Thymus (tissue), 14 donors: ENCODE data around the gene GJA3. TPM values are rescaled to one million over a fixed set of nuclear protein-coding genes. Genes with fewer than 3 reads are reported as not detected.

Experiments used
- DNase-seq, 9 donors: peaks; one replicate each; pipeline ENCODE4 v3.0.0-alpha.2; 2013; ENCODE audit warnings: low spot score in 9 of 9, low read depth in 6 of 9, missing footprints in 1 of 9
- H3K27ac ChIP-seq, 2 donors: one replicate each; pipeline ENCODE4 v1.5.1; 2013; ENCODE audit warnings: control low read depth in 1 of 2, low read depth in 1 of 2, low read length in 1 of 2, mild to moderate bottlenecking in 1 of 2, moderate library complexity in 1 of 2
- H3K27me3 ChIP-seq, 2 donors: one replicate each; pipeline ENCODE4 v1.5.1; 2013; ENCODE audit warnings: low read length in 1 of 2; ENCODE audit not compliant: control insufficient read depth in 2 of 2, insufficient read depth in 1 of 2
- H3K36me3 ChIP-seq, 2 donors: one replicate each; pipeline ENCODE4 v1.5.1; 2013; ENCODE audit warnings: low read length in 1 of 2, mild to moderate bottlenecking in 1 of 2, moderate library complexity in 1 of 2; ENCODE audit not compliant: control insufficient read depth in 2 of 2, insufficient read depth in 2 of 2
- H3K4me1 ChIP-seq, 2 donors: one replicate each; pipeline ENCODE4 v1.5.1; 2013; ENCODE audit warnings: low read length in 2 of 2; ENCODE audit not compliant: control insufficient read depth in 2 of 2, insufficient read depth in 2 of 2
- H3K4me3 ChIP-seq, 2 donors: one replicate each; pipeline ENCODE4 v1.5.1; 2013; ENCODE audit warnings: low read length in 2 of 2, control low read depth in 1 of 2, mild to moderate bottlenecking in 1 of 2
- H3K9me3 ChIP-seq, 2 donors: one replicate each; pipeline ENCODE4 v1.5.1; 2013; ENCODE audit warnings: low read length in 1 of 2, mild to moderate bottlenecking in 1 of 2; ENCODE audit not compliant: control insufficient read depth in 2 of 2, insufficient read depth in 1 of 2
- WGBS: extraction: QIAGEN DNeasy Blood & Tissue Kit; methylation state at CpG from one replicate; pipeline ENCODE4 v1.1.7; 2013; 5-methylcytosine and 5-hydroxymethylcytosine counted together
- long read RNA-seq, 10 donors: transcript quantifications; one replicate each; lab custom pipeline, GENCODE V29; 2026
- polyA plus RNA-seq: library from polyadenylated mRNA; stranded (reverse); fragments of 200-250 nt; gene quantifications from one replicate; pipeline ENCODE4 v1.2.3, GENCODE V29; 2013
- total RNA-seq: library from RNA; stranded (reverse); fragments of 120-200 nt; gene quantifications from one replicate; pipeline ENCODE4 v1.2.4, GENCODE V29; 2013
- donor health status: healthy.

GJA3 gene
- total RNA-seq (under 0.01 TPM), polyA plus RNA-seq (0.14 TPM)
- long read RNA-seq, donor 1, result 0 reads
- long read RNA-seq, donor 2, result 0 reads
- long read RNA-seq, donor 3, result 0 reads
- long read RNA-seq, donor 4, result 0 reads
- long read RNA-seq, donor 5, full-length matches to known transcripts, result 2 of 2 reads
- long read RNA-seq, donor 5, partial matches to known transcripts, result 0 of 2 reads
- long read RNA-seq, donor 5, other reads (novel, unspliced or antisense), result 0 of 2 reads
- long read RNA-seq, donor 6, result 0 reads
- long read RNA-seq, donor 7, result 0 reads
- long read RNA-seq, donor 8, result 0 reads
- long read RNA-seq, donor 9, result 0 reads
- long read RNA-seq, donor 10, result 0 reads

DNA sequence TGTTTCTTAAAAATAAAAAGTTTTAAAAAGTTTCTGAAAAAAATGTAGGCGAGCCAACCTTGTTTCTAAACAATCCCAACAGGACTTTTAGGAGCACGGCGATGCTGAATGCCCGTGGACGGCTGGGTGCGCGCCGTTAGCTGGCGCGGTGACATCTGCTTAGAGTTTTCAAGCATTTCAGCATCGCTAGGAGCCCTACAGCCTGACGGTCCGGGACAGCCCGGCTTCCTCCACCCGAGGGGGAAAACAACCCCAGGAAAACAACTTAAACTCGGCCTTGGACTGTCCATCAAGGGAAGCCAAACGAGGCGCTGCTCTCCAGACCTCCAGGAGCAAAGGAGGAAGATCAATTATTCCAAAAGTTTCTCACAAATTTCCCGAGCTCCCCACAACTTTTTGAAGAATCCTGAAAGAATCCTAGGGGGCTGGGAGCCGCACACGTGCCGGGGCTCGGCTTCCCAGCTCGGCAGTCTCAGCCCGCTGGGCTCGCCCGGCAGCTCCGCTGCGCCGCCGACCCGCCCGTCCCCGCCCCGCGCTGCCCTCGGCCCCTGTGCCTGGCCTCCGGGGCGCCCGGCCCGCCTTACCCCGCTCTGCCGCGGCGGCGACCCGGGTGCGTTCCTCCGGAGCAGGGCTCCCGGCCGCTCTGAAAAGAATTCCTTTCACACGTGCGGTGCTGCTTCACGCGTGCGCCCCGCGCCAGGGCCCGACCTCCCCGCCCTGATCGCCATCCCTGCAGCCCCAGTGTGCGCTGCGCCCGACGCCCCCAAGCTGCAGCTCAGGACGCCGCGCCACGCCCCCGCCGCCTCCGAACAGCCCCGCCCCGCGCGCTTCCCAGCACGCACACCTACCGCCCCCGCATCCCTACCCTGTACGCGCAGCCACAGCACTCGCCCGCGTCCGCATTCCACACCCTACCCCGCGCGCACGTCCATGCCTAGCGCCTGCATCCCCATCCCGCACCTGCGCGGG lies at the start of gene GJA3:
Gene GJA3 (minus strand): TSS at position 747 of the 969 bp plus-strand sequence. CDS start 17,764 bp downstream, outside the sequence.
- WGBS, result 1% methylated on average over 93 of the region's 93 CpGs
- Histone ChIP-seq H3K27me3 (peaks cover 49 to 86% of the 10 kb centered on the region in 2 donors), H3K36me3 (no peaks in the 10 kb centered on the region), H3K27ac (no peak within 1 kb of the TSS), H3K4me3 (peak within 1 kb of the TSS in 1 of 2 donors; percentile 39), H3K9me3 (no peaks in the 10 kb centered on the region), H3K4me1 (peaks cover 2 to 11% of the 10 kb centered on the region in 2 donors)
- peak in 2 of 9 donors; percentile 20 to 39 for DNase-seq

- WGBS, result 91% methylated on average over 1 of the region's 1 CpG
- H3K27ac ChIP-seq, result no peak overlapping the region
- no peaks in the 10 kb centered on the region for H3K36me3 ChIP-seq
- no peaks in the 10 kb centered on the region for H3K9me3 ChIP-seq
- H3K4me3 ChIP-seq, result no peak overlapping the region
- no peak for DNase-seq
- peaks cover 2 to 9% of the 10 kb centered on the region in 2 donors for H3K4me1 ChIP-seq
- peaks cover 0 to 12% of the 10 kb centered on the region in 2 donors for H3K27me3 ChIP-seq
Observed at GRCh38 chr13:20209948-20210347, 49.1 kb upstream of the GJA3 start.

DNA sequence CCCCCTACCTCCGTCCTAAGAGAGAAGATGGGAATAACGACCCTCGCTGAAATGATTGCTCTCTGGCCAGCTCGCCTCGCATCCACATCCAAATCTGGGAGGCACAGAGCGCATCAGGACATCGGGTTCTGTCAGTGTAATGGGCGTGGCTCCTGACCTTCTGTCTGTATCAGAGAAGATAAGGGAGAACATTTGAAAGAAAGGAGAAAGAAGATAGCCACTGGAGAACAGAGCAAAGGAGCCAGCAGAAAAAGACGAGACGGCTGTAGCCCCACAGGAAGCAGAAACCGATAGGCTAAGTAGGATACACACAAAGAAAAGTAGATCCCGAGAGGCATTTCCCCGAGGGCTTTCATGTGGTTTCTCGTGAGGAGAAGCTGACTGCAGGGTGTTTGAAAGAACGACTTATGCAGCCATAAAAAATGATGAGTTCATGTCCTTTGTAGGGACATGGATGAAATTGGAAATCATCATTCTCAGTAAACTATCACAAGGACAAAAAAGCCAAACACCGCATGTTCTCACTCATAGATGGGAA lies 45.9 kb upstream of the GJA3 start:
- peak in 1 of 9 donors; percentile 31 for DNase-seq
- H3K9me3 ChIP-seq, result no peaks in the 10 kb centered on the region
- no peak overlapping the region for H3K27ac ChIP-seq
- no peak overlapping the region for H3K4me3 ChIP-seq
- WGBS, result 76% methylated on average over 16 of the region's 16 CpGs
- H3K27me3 ChIP-seq, result peaks cover 0 to 8% of the 10 kb centered on the region in 2 donors
- H3K36me3 ChIP-seq, result no peaks in the 10 kb centered on the region
- H3K4me1 ChIP-seq, result peaks cover 2 to 9% of the 10 kb centered on the region in 2 donors

GRCh38 chr13:20206065-20206697 lies 45.3 kb upstream of the GJA3 start:
- H3K27me3 ChIP-seq, result peaks cover 0 to 10% of the 10 kb centered on the region in 2 donors
- no peak overlapping the region for H3K27ac ChIP-seq
- no peaks in the 10 kb centered on the region for H3K36me3 ChIP-seq
- WGBS, result 90% methylated on average over 11 of the region's 11 CpGs
- no peak overlapping the region for H3K4me3 ChIP-seq
- H3K9me3 ChIP-seq, result peaks cover 1 to 2% of the 10 kb centered on the region in 2 donors
- H3K4me1 ChIP-seq, result peaks cover 2 to 9% of the 10 kb centered on the region in 2 donors
- peak in 1 of 9 donors; percentile 41 for DNase-seq

DNA sequence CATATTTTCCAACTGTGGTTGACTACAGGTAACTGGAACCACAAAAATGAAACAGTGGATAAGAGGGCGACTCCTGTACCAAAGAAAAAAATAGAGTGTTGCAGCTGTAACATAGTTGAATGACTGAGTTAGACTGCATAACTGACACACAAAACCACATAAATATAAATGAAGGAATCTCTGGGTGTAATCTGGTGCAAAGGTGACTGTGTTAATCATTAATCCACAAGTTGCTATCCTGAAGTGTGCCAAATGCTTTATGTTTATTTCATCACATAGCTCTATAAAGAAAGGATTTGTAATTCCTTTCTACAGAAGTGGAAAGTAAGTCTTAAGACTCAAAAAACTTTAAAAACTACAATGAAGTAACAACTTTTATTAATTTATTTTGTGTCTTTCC lies 37.9 kb upstream of the GJA3 start:
- DNase-seq, result no peak
- H3K27ac ChIP-seq, result no peak overlapping the region
- no peaks in the 10 kb centered on the region for H3K36me3 ChIP-seq
- H3K9me3 ChIP-seq, result peaks cover 1 to 2% of the 10 kb centered on the region in 2 donors
- WGBS, result 17% methylated on average over 1 of the region's 1 CpG
- peaks cover 11 to 34% of the 10 kb centered on the region in 2 donors for H3K27me3 ChIP-seq
- no peak overlapping the region for H3K4me3 ChIP-seq
- peaks cover 12 to 14% of the 10 kb centered on the region in 2 donors for H3K4me1 ChIP-seq

GRCh38 chr13:20197361-20197834 lies 36.5 kb upstream of the GJA3 start:
- Histone ChIP-seq H3K9me3 (peaks cover 1 to 5% of the 10 kb centered on the region in 2 donors), H3K36me3 (no peaks in the 10 kb centered on the region), H3K4me1 (peaks cover 18 to 20% of the 10 kb centered on the region in 2 donors), H3K4me3 (no peak overlapping the region), H3K27me3 (peaks cover 15 to 48% of the 10 kb centered on the region in 2 donors), H3K27ac (no peak overlapping the region)
- 20% methylated on average over 5 of the region's 5 CpGs for WGBS
- DNase-seq, result peak in 5 of 9 donors; percentile 28 to 78 (median 47)

DNA sequence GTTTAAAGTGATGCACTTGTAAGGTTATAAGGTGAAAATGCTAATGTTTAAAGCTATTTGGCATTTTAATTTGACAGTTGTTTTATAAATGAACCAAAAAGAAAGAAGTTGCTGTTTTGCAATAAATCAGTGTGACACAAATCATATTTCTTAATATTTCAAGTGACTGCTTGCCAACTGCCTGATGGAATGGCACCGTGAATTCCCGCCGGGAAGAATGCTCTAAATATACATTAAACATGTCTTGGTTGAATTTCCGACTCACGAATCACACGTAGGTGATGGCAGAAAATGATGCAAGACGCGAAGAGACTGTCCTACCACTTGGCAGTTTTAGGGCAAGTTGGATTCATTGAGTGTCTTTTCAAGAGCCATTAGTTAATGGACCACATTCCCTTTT lies 34.9 kb upstream of the GJA3 start:
- no peak overlapping the region for H3K4me3 ChIP-seq
- peaks cover 20 to 30% of the 10 kb centered on the region in 2 donors for H3K4me1 ChIP-seq
- no peak overlapping the region for H3K27ac ChIP-seq
- WGBS, result 86% methylated on average over 8 of the region's 8 CpGs
- H3K9me3 ChIP-seq, result peaks cover 0 to 3% of the 10 kb centered on the region in 2 donors
- peaks cover 20 to 62% of the 10 kb centered on the region in 2 donors for H3K27me3 ChIP-seq
- no peaks in the 10 kb centered on the region for H3K36me3 ChIP-seq
- DNase-seq, result no peak

GRCh38 chr13:20193907-20194631 lies 33.2 kb upstream of the GJA3 start:
- peaks cover 26 to 31% of the 10 kb centered on the region in 2 donors for H3K4me1 ChIP-seq
- H3K27me3 ChIP-seq, result peaks cover 20 to 77% of the 10 kb centered on the region in 2 donors
- WGBS, result 7% methylated on average over 27 of the region's 27 CpGs
- H3K4me3 ChIP-seq, result peak overlapping the region; percentile 43 to 70
- peaks cover 0 to 3% of the 10 kb centered on the region in 2 donors for H3K9me3 ChIP-seq
- H3K36me3 ChIP-seq, result peaks cover 0 to 4% of the 10 kb centered on the region in 2 donors
- peak in 1 of 9 donors; percentile 55 for DNase-seq
- peak overlapping the region in 1 of 2 donors; percentile 48 for H3K27ac ChIP-seq
